Stimulated activated naive B cell treated with anti-CD40 and anti-IgM and Interleukin-4, amounts not matched to agents 10 μg/mL and 1 μg/mL and 100 μg/mL, for 72 hours (primary cell): ENCODE measurements around the gene ZNF777.

Experiments used
- ATAC-seq, 2 donors: fragments of 150-1000 bp; cut with Tn5 transposase; replicated peaks; 2 replicates each; pipeline ENCODE4 v1.10.0; 2021; ENCODE audit warnings: moderate library complexity in 1 of 2
- DNase-seq: peaks from one replicate; pipeline ENCODE4 v3.0.0; 2021
- H3K27ac Mint-ChIP-seq: one replicate; pipeline ENCODE4 v1.8.0; 2022; ENCODE audit warnings: mild to moderate bottlenecking, mixed read lengths
- H3K27me3 Mint-ChIP-seq, 2 donors: one replicate each; pipeline ENCODE4 v1.8.0; 2022; ENCODE audit warnings: mixed read lengths in 2 of 2
- H3K36me3 Mint-ChIP-seq, 2 donors: one replicate each; pipeline ENCODE4 v1.8.0; 2022; ENCODE audit warnings: mixed read lengths in 2 of 2, mild to moderate bottlenecking in 1 of 2
- H3K4me1 Mint-ChIP-seq, 2 donors: one replicate each; pipeline ENCODE4 v1.8.0; 2022; ENCODE audit warnings: mixed read lengths in 2 of 2, mild to moderate bottlenecking in 1 of 2
- H3K4me3 Mint-ChIP-seq, 2 donors: one replicate each; pipeline ENCODE4 v1.8.0; 2022; ENCODE audit warnings: mild to moderate bottlenecking in 2 of 2, mixed read lengths in 2 of 2, moderate library complexity in 1 of 2
- H3K9me3 Mint-ChIP-seq, 2 donors: one replicate each; pipeline ENCODE4 v1.8.0; 2022; ENCODE audit warnings: mixed read lengths in 2 of 2, mild to moderate bottlenecking in 1 of 2

ZNF777 gene

DNA sequence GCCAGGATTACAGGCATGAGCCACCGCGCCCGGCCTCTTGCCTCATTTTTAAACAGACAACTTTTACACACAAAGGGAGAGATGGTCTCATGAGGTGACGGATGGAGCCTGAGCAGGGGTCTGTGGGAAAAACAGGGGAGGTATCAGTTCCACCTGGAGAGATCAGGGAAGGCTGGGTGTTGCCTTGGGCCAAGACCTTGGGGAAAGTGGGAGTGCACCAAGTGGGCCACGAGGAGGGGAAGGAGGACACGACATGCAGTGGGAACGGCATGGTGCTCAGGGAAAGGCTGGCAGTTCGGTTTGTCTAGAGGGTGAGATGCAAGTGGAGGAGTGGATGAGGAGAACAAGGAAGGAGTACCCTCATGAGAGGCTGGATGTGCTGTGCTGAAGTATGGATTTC lies 8.9 kb upstream of the ZNF777 start:
- Mint-ChIP-seq H3K27me3 (peaks cover 8 to 19% of the 10 kb centered on the region in 2 donors), H3K9me3 (peaks cover 3 to 7% of the 10 kb centered on the region in 2 donors), H3K27ac (no peak overlapping the region), H3K4me1 (no peaks in the 10 kb centered on the region), H3K4me3 (no peak overlapping the region), H3K36me3 (peaks cover 33 to 50% of the 10 kb centered on the region in 2 donors)
- ATAC-seq (no peak), DNase-seq (no peak)

DNA sequence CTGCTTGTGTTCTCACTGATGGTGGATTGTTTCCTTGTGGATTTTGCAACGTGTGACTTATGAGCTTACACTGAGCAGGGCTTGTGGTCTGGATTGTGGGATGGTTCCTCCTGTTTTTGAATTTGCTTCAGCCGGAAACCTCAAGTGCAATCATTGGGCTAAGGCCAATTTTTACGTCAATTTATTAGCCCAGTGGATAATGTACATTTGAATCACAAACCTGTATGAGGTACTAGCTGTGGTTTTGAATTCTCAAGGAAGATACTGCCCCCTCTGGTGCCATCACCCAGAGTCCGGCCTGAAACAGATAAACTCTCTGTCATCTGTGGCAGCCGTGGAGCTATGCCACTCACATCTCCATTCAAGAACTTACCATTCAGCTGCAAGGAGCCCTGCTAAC lies 7.3 kb upstream of the ZNF777 start:
- no peaks in the 10 kb centered on the region for H3K4me1 Mint-ChIP-seq
- no peak for DNase-seq

DNA sequence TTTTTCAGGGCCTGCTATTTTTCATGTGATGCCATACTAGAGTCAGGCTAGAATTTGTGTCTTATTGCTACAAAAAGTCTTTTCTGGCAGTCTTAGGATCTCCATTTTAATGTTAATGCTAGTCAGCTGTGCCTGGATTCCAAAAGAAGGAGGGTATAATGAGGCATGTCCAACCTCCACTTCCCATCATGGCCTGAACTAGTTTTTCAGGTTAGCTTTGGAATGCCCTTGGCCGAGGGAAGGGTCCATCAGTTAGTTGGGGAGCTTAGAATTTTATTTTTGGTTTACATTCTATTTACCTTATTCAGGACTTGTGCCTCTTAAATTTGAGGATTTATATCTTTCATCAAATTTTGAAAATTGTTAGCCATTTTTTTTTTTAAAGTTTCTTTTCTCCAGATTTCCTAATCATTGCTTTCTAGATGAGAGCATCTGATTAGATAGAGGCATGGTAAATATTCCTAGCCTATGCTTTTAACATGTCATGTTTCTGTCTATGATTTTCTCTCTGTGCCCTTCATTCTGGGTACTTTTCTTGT lies 6.5 kb upstream of the ZNF777 start:
- ATAC-seq (no peak), DNase-seq (no peak)
- H3K27me3 Mint-ChIP-seq: peaks cover 14 to 27% of the 10 kb centered on the region in 2 donors
- no peak overlapping the region for H3K4me3 Mint-ChIP-seq
- H3K4me1 Mint-ChIP-seq: no peaks in the 10 kb centered on the region
- H3K36me3 Mint-ChIP-seq: peaks cover 16 to 29% of the 10 kb centered on the region in 2 donors
- no peak overlapping the region for H3K27ac Mint-ChIP-seq
- peaks cover 3 to 7% of the 10 kb centered on the region in 2 donors for H3K9me3 Mint-ChIP-seq

More for the DNA sequence above, 7.3 kb upstream of the ZNF777 start:
- ATAC-seq: no peak
- Mint-ChIP-seq H3K27me3 (peaks cover 14 to 25% of the 10 kb centered on the region in 2 donors), H3K27ac (no peak overlapping the region), H3K9me3 (peaks cover 3 to 7% of the 10 kb centered on the region in 2 donors), H3K4me3 (no peak overlapping the region), H3K36me3 (peaks cover 23 to 37% of the 10 kb centered on the region in 2 donors)

DNA sequence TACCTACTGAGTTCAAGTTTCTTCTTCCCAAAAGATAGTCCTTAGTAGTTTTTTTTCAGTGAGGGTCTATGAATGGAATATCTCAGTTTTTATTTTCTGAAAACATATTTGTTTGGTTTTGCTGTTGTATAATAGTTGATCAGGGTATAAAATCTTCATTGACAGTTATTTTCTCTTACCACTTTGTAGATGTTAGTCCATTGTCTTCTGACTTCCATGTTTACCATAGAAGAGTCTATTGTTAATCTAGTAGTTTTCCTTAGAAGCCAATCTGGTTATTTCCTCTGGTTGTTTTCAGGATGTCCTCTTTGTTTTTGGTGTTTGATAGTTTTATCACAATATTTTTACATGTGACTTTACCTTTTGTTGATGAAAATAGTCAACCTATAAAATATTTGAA lies 5.5 kb upstream of the ZNF777 start:
- no peak overlapping the region for H3K27ac Mint-ChIP-seq
- DNase-seq (no peak), ATAC-seq (no peak)
- peaks cover 3 to 7% of the 10 kb centered on the region in 2 donors for H3K9me3 Mint-ChIP-seq
- peaks cover 12 to 19% of the 10 kb centered on the region in 2 donors for H3K36me3 Mint-ChIP-seq
- peaks cover 14 to 32% of the 10 kb centered on the region in 2 donors for H3K27me3 Mint-ChIP-seq
- H3K4me3 Mint-ChIP-seq: no peak overlapping the region
- peaks cover under 1 to 3% of the 10 kb centered on the region in 2 donors for H3K4me1 Mint-ChIP-seq

DNA sequence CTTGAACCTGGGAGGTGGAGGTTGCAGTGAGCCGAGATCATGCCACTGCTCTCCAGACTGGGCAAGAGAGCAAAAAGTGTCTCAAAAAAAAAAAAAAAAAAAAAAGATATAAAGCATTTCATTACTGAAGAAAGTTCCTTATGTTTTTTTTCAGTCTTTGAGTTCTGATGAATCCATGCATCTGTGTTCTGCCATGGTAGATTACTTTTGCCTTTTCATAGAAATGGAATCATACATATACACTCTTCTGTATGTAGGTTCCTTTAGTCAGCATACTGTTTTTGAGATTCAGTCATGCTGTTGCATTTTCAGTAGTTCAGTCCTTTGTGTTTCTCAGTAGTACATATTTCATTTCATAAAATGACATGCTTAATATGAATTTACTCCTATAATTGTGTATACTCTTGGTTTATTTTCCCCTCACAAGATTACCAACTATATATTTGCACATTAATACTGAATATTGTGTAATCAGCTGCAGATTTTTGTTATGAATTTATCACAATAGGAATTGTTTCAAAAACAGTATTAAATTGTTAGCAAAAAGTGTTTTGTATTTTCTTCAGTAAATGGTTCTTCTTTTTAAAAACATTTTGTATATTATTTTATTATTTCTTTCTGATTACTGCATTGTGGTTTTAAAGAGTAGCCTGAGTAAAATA lies 2.8 kb upstream of the ZNF777 start:
- no peak for DNase-seq
- Mint-ChIP-seq H3K9me3 (peaks cover 0 to 5% of the 10 kb centered on the region in 2 donors), H3K27ac (no peak overlapping the region), H3K4me1 (peaks cover 4 to 13% of the 10 kb centered on the region in 2 donors), H3K36me3 (no peaks in the 10 kb centered on the region), H3K4me3 (no peak overlapping the region), H3K27me3 (peaks cover 14 to 32% of the 10 kb centered on the region in 2 donors)
- no peak for ATAC-seq

DNA sequence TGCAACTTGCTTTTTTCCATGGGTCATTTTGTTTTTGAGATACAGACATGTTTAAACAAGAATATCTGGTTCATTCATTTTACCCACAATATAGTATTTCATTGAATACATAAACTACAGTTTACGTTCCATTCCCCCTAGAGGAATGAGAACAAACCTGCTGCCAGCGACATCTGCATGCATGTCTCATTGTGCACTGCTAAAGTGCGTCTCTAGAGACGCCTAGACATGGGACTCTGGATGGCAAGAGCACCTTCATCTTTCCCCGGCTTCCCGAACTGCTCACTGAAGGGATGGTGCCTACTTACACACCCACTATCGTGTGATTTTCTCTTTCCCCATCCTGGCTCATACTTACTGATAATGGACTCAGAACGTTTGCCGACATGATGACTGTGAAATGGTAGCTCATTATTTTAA lies 1.2 kb upstream of the ZNF777 start:
- Mint-ChIP-seq H3K27ac (no peak overlapping the region), H3K4me3 (no peak overlapping the region)

DNA sequence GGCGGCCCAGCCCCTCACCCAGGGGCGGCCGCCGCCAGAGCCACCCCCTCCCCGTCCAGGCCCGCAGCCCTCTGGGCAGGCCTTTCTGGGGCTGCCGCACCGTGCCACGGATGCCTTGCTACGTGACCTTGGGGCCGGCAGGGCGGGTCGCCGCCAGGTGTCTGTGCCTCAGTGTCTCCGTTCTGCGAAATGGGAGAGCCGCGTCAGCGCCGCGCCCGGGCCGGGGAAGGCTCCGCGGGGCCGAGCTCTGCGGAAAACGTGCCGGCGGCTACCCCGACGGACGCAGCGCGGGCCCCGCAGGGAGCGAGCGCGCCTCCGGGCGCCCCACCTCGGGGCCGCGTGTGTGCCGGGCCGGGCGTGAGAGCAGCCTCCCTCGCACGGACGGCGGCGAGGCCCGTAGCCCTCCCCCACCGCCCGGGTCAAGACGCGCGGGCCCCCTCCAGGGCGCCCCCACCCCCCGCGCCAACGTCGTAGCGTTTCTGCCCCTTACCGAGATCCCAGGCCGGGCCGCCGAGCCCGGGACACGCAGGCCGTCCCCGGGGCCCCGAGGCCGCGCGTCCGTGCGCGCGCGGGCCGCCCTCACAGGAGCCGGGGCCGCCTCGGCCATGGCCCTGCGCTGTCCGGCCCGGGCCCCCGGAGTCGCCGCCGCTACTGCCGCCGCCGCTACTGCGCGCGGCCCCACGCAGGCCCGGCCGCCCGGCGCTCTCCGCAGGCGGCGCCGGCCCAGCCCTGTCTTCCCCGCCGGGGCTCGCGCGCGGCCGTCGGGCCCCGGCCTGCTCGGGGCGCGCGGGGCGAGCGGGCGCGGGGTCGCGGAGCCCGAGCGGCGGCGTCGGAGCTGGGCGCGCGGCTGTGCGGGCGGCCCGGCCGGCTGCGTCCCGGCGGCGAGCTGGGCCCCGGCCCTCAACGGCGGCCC lies 1.1 kb downstream of the ZNF777 start:
- ATAC-seq: peak; percentile 39 to 49
- Mint-ChIP-seq H3K4me3 (peak overlapping the region in 1 of 2 donors; percentile 50), H3K9me3 (no peaks in the 10 kb centered on the region), H3K36me3 (peaks cover 11 to 12% of the 10 kb centered on the region in 2 donors), H3K27me3 (peaks cover 6 to 13% of the 10 kb centered on the region in 2 donors), H3K4me1 (peaks cover 17 to 43% of the 10 kb centered on the region in 2 donors), H3K27ac (no peak overlapping the region)
- DNase-seq: no peak

More for the DNA sequence above, 1.2 kb upstream of the ZNF777 start:
- H3K27me3 Mint-ChIP-seq: peaks cover 14 to 32% of the 10 kb centered on the region in 2 donors
- peaks cover 0 to 5% of the 10 kb centered on the region in 2 donors for H3K9me3 Mint-ChIP-seq
- ATAC-seq (no peak), DNase-seq (no peak)
- H3K4me1 Mint-ChIP-seq: peaks cover 12 to 26% of the 10 kb centered on the region in 2 donors
- peaks cover 0 to under 1% of the 10 kb centered on the region in 2 donors for H3K36me3 Mint-ChIP-seq

DNA sequence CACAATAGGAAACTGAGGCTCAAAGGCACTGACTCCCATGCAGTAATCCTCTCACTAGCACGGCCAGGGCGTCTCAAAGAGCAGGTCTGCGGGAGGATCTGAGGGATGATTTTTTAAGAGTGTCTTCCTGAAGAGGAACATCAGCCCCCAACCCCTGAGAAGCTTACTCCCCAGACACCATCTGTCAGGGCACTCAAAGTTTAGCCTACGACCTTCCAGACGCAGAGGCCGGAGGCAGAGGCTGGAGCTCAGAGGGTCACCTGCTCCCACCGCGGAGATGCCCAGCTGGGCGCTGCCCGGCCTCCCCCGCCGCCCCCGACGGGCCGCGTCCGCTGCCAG lies 1.7 kb downstream of the ZNF777 start:
- H3K27me3 Mint-ChIP-seq: peaks cover 0 to 7% of the 10 kb centered on the region in 2 donors
- DNase-seq (no peak), ATAC-seq (no peak)
- peak overlapping the region; percentile 59 to 64 for H3K4me3 Mint-ChIP-seq
- no peak overlapping the region for H3K27ac Mint-ChIP-seq
- H3K9me3 Mint-ChIP-seq: no peaks in the 10 kb centered on the region
- H3K36me3 Mint-ChIP-seq: peaks cover 14 to 17% of the 10 kb centered on the region in 2 donors
- H3K4me1 Mint-ChIP-seq: peaks cover 17 to 43% of the 10 kb centered on the region in 2 donors

DNA sequence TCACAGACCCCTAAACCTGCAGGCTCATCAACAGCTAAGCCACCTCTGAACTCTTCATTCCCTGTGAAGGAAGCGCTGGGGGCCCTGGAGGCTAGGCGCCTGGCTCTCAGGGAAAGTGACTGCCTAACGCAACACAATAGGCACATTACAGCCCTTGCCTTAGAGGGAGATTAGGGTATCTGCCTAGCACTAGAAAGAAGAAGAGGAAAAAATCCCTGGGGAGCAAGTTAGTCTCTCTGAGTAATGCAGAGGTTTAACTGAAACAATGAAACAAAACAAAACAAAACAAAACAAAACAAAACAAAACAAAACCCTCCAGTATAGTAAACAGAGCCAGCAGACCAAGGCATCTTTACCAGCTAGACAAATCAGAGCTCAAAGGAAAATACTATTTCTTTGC lies 2.6 kb downstream of the ZNF777 start:
- H3K9me3 Mint-ChIP-seq: no peaks in the 10 kb centered on the region

DNA sequence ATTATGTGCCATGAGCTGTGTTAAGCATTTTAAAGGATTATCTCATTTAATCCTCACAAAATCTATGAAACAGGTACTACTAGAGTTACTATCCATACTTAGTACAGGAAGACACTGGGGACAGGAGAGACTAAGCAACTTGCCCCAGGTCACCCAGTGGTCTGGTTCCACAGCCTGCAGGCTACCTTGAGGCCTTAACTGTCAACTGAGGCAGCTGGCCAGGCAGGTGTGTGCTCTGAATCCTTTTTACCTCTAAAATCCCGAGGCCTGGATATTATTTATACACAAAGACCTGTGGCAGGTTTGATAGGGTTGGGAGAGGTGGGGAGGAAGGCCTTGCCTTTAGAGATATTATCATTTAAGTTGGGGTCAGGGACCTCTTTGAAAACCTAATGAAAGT lies 3.1 kb downstream of the ZNF777 start:
- DNase-seq (no peak), ATAC-seq (no peak)
- peaks cover 17 to 43% of the 10 kb centered on the region in 2 donors for H3K4me1 Mint-ChIP-seq
- H3K36me3 Mint-ChIP-seq: peaks cover 20 to 25% of the 10 kb centered on the region in 2 donors
- H3K27me3 Mint-ChIP-seq: peaks cover 0 to 7% of the 10 kb centered on the region in 2 donors
- H3K9me3 Mint-ChIP-seq: no peaks in the 10 kb centered on the region
- no peak overlapping the region for H3K27ac Mint-ChIP-seq
- no peak overlapping the region for H3K4me3 Mint-ChIP-seq

More for the DNA sequence above, 2.6 kb downstream of the ZNF777 start:
- Mint-ChIP-seq H3K4me3 (peak overlapping the region; percentile 21 to 43), H3K27me3 (peaks cover 0 to 7% of the 10 kb centered on the region in 2 donors), H3K36me3 (peaks cover 18 to 22% of the 10 kb centered on the region in 2 donors), H3K4me1 (peaks cover 17 to 43% of the 10 kb centered on the region in 2 donors), H3K27ac (no peak overlapping the region)
- ATAC-seq (no peak), DNase-seq (no peak)

DNA sequence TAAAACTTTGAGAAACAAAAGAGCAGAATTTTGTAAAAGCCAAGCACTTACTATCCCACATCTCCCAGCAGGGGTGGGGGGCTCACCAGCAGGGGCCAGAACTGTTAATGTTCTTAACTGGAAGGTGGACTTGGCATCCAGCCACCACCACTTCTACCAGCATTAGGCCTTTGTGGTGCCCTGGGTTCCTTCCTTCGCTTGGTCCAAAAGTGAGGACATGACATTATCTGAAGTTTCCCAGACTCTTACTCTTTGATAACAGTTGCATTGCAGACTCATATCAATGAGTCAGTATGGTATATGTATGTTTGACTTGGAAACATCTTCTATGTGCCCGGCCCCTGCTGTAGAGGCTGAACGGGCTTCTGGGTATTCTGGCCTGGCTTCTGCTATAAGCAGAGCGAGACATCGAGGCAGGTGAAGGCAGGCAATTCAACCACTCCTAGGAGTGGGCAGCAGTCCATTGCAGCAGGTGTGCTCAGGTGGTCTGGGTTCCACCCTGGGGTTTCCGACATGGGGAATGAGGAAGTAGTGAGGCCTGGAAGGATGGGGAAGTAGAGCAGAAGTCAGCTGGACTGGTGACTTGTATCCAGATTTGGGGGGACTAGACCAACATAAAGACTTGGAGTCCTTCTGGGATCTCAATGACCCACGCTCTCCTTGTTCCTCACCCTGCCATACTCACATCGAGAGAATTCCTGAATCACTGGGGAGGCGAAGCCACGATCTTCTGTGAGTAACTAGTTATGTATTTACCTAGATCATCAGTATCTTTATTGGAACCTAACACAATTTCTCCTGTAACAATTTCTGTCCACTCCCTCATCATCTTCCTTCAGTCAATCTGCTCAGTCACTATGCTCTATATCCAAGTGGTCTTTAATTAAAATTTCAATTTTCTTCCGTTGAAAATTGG lies 4.1 kb downstream of the ZNF777 start:
- H3K36me3 Mint-ChIP-seq: peaks cover 20 to 26% of the 10 kb centered on the region in 2 donors
- H3K4me1 Mint-ChIP-seq: peaks cover 17 to 43% of the 10 kb centered on the region in 2 donors
- DNase-seq: no peak
- no peaks in the 10 kb centered on the region for H3K27me3 Mint-ChIP-seq
- no peaks in the 10 kb centered on the region for H3K9me3 Mint-ChIP-seq
- H3K27ac Mint-ChIP-seq: no peak overlapping the region
- H3K4me3 Mint-ChIP-seq: no peak overlapping the region
- no peak for ATAC-seq

DNA sequence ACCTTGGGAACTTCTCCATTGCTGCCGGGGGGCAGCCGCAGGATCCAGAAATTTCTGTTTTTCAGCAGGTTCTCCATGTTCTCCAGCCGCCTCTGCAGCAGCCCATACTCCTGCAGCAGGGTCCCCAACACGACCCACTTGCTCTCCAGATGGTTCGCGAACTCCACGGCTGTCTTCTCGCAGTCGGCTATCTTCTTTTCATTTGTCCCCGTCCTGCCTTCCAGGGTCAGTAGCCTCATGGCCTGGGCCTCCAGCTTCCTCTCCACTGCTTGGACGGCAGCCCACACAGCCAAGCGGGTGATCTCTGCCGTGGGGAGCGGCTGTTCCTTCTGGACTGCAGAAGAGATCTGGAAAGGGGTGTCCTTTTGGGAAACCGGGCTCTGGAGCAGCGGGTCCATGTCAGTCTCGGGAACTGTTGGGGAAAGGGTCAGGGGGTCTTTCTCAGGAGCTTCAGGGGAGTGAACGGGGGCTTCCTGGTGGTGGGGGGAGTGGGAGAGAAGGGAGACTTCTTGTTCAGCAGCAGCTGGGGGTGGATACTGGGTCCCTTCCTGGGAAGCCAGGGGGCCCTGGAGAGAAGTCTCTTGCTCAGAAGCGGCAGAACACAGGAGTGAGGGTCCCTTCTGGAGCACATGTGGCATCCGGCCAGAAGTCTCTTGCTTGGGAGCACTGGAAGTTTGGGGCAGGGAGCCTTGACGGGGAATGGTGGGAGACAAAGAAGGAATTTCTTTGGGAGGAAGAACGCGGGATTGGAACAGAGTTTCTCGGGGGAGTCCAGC lies 5.5 kb downstream of the ZNF777 start:
- Mint-ChIP-seq H3K27me3 (no peaks in the 10 kb centered on the region), H3K36me3 (peaks cover 29 to 34% of the 10 kb centered on the region in 2 donors), H3K4me1 (peaks cover 13 to 35% of the 10 kb centered on the region in 2 donors), H3K4me3 (no peak overlapping the region), H3K27ac (no peak overlapping the region), H3K9me3 (no peaks in the 10 kb centered on the region)
- DNase-seq (no peak), ATAC-seq (no peak)

DNA sequence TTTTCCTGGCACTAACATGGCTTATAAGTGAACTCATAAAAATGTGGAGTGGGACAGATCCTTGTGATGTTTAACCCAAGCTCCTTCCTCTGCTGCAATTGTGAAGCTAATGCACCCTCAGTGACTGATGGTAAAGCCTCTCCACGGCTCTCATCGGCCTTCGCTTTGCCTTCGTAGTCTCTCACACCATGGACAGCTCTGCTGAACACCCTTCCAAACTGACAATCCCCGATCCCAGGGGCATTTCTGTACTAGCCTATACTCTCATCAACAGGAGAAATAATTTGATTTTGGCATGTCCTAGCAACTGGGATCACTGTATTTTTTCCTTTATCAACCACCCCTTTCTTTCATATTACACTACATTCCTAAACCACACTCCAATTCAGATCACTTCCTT lies 6.1 kb downstream of the ZNF777 start:
- H3K4me3 Mint-ChIP-seq: no peak overlapping the region
- no peak overlapping the region for H3K27ac Mint-ChIP-seq
- no peaks in the 10 kb centered on the region for H3K9me3 Mint-ChIP-seq
- peaks cover 35 to 41% of the 10 kb centered on the region in 2 donors for H3K36me3 Mint-ChIP-seq
- peaks cover 13 to 35% of the 10 kb centered on the region in 2 donors for H3K4me1 Mint-ChIP-seq
- H3K27me3 Mint-ChIP-seq: no peaks in the 10 kb centered on the region
- ATAC-seq (no peak), DNase-seq (no peak)
